Dendritic cell treated with granulocyte-macrophage colony-stimulating factor and Interleukin-4, amounts not matched to agents 40 ng/mL and 50 ng/mL, for 4 days (primary cell): ENCODE data around the gene GJB6.

Source experiments
- H3K27ac Mint-ChIP-seq: one replicate; pipeline ENCODE4 v1.8.0; 2022; ENCODE audit warnings: mild to moderate bottlenecking, mixed read lengths
- H3K27me3 Mint-ChIP-seq: one replicate; pipeline ENCODE4 v1.8.0; 2022; ENCODE audit warnings: mild to moderate bottlenecking, mixed read lengths
- H3K36me3 Mint-ChIP-seq: one replicate; pipeline ENCODE4 v1.8.0; 2022; ENCODE audit warnings: low read depth, mixed read lengths
- H3K4me1 Mint-ChIP-seq: one replicate; pipeline ENCODE4 v1.8.0; 2022; ENCODE audit warnings: low read depth, mixed read lengths
- H3K4me3 Mint-ChIP-seq: one replicate; pipeline ENCODE4 v1.8.0; 2022; ENCODE audit warnings: mild to moderate bottlenecking, moderate library complexity, mixed read lengths
- H3K9me3 Mint-ChIP-seq: one replicate; pipeline ENCODE4 v1.8.0; 2022; ENCODE audit warnings: mixed read lengths
- intact Hi-C: fragments of 100-400 bp; cut with micrococcal nuclease; formaldehyde crosslinking; loops from one replicate; pipeline ENCODE4 v1.15.0; 2022

Gene GJB6

DNA sequence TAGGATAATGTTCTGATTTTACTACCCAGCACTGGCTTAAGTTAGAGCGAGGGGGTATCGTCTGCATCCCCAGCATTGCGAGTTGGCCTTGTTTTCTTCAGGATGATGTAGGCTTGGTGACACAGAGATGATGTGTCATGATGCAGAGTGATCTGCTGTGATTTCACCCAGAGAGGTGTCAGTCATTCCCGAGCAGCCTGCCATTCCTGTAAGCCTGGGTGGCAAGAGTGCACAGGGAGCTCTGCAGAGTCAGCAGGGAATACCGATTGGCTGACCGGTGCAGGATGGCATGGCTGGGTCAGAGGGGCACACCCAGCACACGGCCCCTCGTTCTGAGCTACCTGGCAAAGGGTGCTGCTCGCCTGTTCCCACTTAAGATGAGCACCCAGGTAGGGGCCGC is 15.8 kb upstream of the GJB6 start:
- Mint-ChIP-seq H3K27me3 (peaks cover 2% of the 10 kb centered on the region), H3K4me1 (peaks cover 7% of the 10 kb centered on the region), H3K4me3 (no peak overlapping the region), H3K27ac (no peak overlapping the region), H3K9me3 (no peaks in the 10 kb centered on the region), H3K36me3 (no peaks in the 10 kb centered on the region)
- intact Hi-C loops = no loop called here

DNA sequence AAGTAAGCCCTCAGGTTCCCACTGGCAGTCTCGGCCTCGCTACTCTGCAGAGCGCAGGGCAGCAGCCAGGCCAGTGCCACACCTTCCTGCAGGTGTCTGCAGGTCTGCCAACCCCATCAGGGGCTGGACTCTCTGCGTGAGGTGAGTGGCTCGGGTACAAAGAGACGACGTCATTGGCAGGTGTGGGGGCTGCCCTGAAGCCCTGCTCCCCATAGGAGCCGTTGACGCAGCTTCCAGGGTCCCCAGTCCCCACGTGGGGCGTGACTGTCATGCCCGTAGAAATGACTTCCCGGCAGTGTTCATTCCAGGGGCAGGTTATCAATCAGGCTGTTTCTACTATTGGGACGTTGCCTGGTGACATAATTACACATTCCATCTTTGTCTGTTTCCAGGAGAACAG is 15.3 kb upstream of the GJB6 start:
- H3K36me3 Mint-ChIP-seq = no peaks in the 10 kb centered on the region
- peaks cover 2% of the 10 kb centered on the region for H3K27me3 Mint-ChIP-seq
- intact Hi-C loops = no loop called here
- H3K4me1 Mint-ChIP-seq = peaks cover 7% of the 10 kb centered on the region
- no peak overlapping the region for H3K4me3 Mint-ChIP-seq
- H3K27ac Mint-ChIP-seq = no peak overlapping the region
- H3K9me3 Mint-ChIP-seq = no peaks in the 10 kb centered on the region

GRCh38 chr13:20241593-20241992 is 9.5 kb upstream of the GJB6 start:
- Mint-ChIP-seq H3K36me3 (no peaks in the 10 kb centered on the region), H3K27ac (no peak overlapping the region), H3K27me3 (peaks cover 20% of the 10 kb centered on the region)

GRCh38 chr13:20239748-20240147 is 7.6 kb upstream of the GJB6 start:
- Mint-ChIP-seq H3K36me3 (no peaks in the 10 kb centered on the region), H3K9me3 (no peaks in the 10 kb centered on the region), H3K27me3 (peaks cover 26% of the 10 kb centered on the region), H3K4me3 (no peak overlapping the region), H3K4me1 (peaks cover 6% of the 10 kb centered on the region), H3K27ac (no peak overlapping the region)
- intact Hi-C loops = no loop called here

More at GRCh38 chr13:20241593-20241992, 9.5 kb upstream of the GJB6 start:
- no peaks in the 10 kb centered on the region for H3K9me3 Mint-ChIP-seq
- H3K4me1 Mint-ChIP-seq = peaks cover 7% of the 10 kb centered on the region
- intact Hi-C loops = no loop called here
- H3K4me3 Mint-ChIP-seq = no peak overlapping the region

GRCh38 chr13:20232556-20233277 is 598 bp upstream of the GJB6 start:
- Mint-ChIP-seq H3K27ac (no peak overlapping the region), H3K9me3 (no peaks in the 10 kb centered on the region), H3K27me3 (peaks cover 57% of the 10 kb centered on the region), H3K36me3 (no peaks in the 10 kb centered on the region), H3K4me3 (peak overlapping the region; percentile 37), H3K4me1 (peaks cover 10% of the 10 kb centered on the region)
- intact Hi-C loops = no loop called here

DNA sequence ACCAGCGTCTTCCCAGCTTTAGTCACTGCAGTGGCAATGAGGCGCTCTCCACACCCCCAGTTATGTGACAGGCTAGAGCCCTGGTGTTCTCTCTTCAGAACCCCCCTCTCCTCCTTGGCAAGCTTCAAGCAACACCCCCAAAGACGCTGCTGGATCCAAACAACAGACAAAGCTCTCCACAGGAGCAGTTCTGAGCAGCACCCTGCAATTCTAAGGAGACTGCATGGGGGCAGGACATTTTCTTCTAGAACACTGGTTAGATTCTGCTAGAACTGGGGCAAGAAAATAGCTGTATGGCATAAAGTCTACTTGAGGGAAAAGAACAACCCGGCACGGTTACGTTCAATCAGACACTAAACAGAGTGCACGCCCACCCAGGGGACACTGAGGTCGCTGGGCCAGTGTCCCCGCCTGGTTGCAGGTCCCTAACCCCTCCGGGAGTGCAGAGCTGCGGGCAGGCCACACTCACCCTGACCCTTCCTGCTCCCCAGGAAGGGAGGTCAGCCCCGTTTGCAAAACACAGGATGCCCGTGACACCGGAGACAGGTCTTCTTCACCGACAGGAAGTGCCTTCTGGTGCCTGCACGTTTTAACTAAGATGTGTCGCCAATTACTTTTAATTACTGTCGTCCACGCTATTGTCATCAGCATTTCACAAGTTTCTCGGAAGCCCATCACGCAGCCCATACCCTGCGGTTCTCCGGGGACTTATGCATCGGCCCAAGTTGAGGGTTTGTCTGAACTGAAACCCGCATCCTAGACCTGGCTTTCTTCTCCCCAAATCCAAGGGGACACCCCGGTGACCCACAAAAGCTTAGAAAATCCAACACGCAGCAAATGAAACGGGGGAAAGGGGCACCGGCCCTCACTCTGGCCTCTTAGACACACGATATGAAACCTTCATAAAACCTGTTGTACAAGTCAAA is 943 bp downstream of the GJB6 start:
- peaks cover 52% of the 10 kb centered on the region for H3K27me3 Mint-ChIP-seq
- intact Hi-C loops = no loop called here
- no peaks in the 10 kb centered on the region for H3K9me3 Mint-ChIP-seq
- peaks cover 10% of the 10 kb centered on the region for H3K4me1 Mint-ChIP-seq
- H3K36me3 Mint-ChIP-seq = no peaks in the 10 kb centered on the region
- H3K4me3 Mint-ChIP-seq = peak overlapping the region; percentile 49
- H3K27ac Mint-ChIP-seq = no peak overlapping the region

- Mint-ChIP-seq H3K4me3 (no peak overlapping the region), H3K27me3 (peaks cover 29% of the 10 kb centered on the region), H3K27ac (no peak overlapping the region), H3K36me3 (no peaks in the 10 kb centered on the region), H3K9me3 (no peaks in the 10 kb centered on the region), H3K4me1 (peaks cover 16% of the 10 kb centered on the region)
- intact Hi-C loops = no loop called here
Measured at GRCh38 chr13:20227730-20228129, 4.4 kb downstream of the GJB6 start.

DNA sequence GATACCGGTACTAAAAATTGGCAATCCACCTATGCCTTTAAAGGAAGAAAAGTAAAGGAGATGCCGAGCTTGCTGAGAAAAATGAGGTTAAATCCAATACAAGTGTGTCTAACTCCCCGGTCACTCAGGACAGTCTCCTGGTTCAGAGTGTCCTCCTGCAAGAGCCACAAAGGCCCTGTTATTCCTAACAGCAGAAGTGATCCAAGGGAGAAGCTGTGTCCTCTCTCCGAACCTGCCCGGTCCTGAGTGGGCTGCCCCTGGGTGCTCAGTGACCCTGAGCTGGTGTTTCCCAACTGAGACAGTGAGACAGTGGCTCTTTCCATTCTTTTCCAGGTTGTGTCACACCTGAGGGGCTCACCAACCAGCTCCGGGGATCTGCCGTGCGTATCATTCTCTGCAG is 4.8 kb downstream of the GJB6 start:
- H3K27ac Mint-ChIP-seq = no peak overlapping the region
- no peak overlapping the region for H3K4me3 Mint-ChIP-seq

GRCh38 chr13:20222553-20222952 is 9.6 kb downstream of the GJB6 start:
- no peaks in the 10 kb centered on the region for H3K27me3 Mint-ChIP-seq
- H3K4me1 Mint-ChIP-seq = peaks cover 45% of the 10 kb centered on the region
- H3K9me3 Mint-ChIP-seq = no peaks in the 10 kb centered on the region
- no peak overlapping the region for H3K27ac Mint-ChIP-seq
- no peak overlapping the region for H3K4me3 Mint-ChIP-seq
- intact Hi-C loops = no loop called here
- no peaks in the 10 kb centered on the region for H3K36me3 Mint-ChIP-seq

More for the DNA sequence above, 4.8 kb downstream of the GJB6 start:
- Mint-ChIP-seq H3K36me3 (no peaks in the 10 kb centered on the region), H3K4me1 (peaks cover 21% of the 10 kb centered on the region), H3K9me3 (no peaks in the 10 kb centered on the region), H3K27me3 (peaks cover 25% of the 10 kb centered on the region)
- intact Hi-C loops = no loop called here

DNA sequence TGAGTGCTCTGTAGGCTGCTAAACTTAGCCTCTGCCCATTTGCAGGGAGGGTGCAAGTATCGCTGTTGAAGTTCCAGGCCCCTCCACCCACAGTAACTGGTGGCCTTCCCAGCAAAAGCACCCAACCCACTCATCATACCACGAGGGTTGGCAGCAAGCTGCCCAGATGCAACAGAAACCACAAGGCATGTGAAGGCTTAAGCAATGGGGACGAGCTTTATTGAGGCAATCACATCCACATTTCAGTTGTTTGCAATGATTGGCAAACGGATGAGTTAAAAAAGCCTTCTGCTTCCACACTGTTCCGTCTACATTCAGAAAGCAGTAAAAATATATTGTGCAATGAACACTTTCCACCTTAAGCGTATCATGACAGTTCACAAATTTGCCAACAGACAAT is 10.3 kb downstream of the GJB6 start:
- intact Hi-C loops = no loop called here
- Mint-ChIP-seq H3K27ac (peak overlapping the region; percentile 44), H3K4me3 (no peak overlapping the region), H3K4me1 (peaks cover 45% of the 10 kb centered on the region), H3K27me3 (no peaks in the 10 kb centered on the region), H3K36me3 (no peaks in the 10 kb centered on the region), H3K9me3 (no peaks in the 10 kb centered on the region)

GRCh38 chr13:20219577-20219976 is 12.5 kb downstream of the GJB6 start:
- no peak overlapping the region for H3K27ac Mint-ChIP-seq
- no peaks in the 10 kb centered on the region for H3K27me3 Mint-ChIP-seq
- H3K4me3 Mint-ChIP-seq = no peak overlapping the region

GRCh38 chr13:20217168-20217567 is 15.0 kb downstream of the GJB6 start:
- Mint-ChIP-seq H3K36me3 (no peaks in the 10 kb centered on the region), H3K27me3 (no peaks in the 10 kb centered on the region), H3K9me3 (peaks cover 14% of the 10 kb centered on the region), H3K4me1 (peaks cover 33% of the 10 kb centered on the region), H3K4me3 (no peak overlapping the region), H3K27ac (no peak overlapping the region)
- intact Hi-C loops = no loop called here

More at GRCh38 chr13:20219577-20219976, 12.5 kb downstream of the GJB6 start:
- H3K4me1 Mint-ChIP-seq = peaks cover 45% of the 10 kb centered on the region
- intact Hi-C loops = no loop called here
- no peaks in the 10 kb centered on the region for H3K36me3 Mint-ChIP-seq
- no peaks in the 10 kb centered on the region for H3K9me3 Mint-ChIP-seq

- H3K9me3 Mint-ChIP-seq = peaks cover 14% of the 10 kb centered on the region
- H3K27me3 Mint-ChIP-seq = peaks cover 4% of the 10 kb centered on the region
- H3K4me1 Mint-ChIP-seq = peaks cover 12% of the 10 kb centered on the region
- intact Hi-C loops = no loop called here
- H3K4me3 Mint-ChIP-seq = no peak overlapping the region
- no peak overlapping the region for H3K27ac Mint-ChIP-seq
- no peaks in the 10 kb centered on the region for H3K36me3 Mint-ChIP-seq
Measured at GRCh38 chr13:20209948-20210347, 22.2 kb downstream of the GJB6 start.

DNA sequence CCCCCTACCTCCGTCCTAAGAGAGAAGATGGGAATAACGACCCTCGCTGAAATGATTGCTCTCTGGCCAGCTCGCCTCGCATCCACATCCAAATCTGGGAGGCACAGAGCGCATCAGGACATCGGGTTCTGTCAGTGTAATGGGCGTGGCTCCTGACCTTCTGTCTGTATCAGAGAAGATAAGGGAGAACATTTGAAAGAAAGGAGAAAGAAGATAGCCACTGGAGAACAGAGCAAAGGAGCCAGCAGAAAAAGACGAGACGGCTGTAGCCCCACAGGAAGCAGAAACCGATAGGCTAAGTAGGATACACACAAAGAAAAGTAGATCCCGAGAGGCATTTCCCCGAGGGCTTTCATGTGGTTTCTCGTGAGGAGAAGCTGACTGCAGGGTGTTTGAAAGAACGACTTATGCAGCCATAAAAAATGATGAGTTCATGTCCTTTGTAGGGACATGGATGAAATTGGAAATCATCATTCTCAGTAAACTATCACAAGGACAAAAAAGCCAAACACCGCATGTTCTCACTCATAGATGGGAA is 25.4 kb downstream of the GJB6 start:
- peaks cover 4% of the 10 kb centered on the region for H3K27me3 Mint-ChIP-seq
- H3K4me3 Mint-ChIP-seq = no peak overlapping the region
- intact Hi-C loops = no loop called here
- peaks cover 12% of the 10 kb centered on the region for H3K4me1 Mint-ChIP-seq
- no peak overlapping the region for H3K27ac Mint-ChIP-seq
- peaks cover 4% of the 10 kb centered on the region for H3K9me3 Mint-ChIP-seq
- no peaks in the 10 kb centered on the region for H3K36me3 Mint-ChIP-seq
